H1 (cell line): ENCODE data around the gene TRPT1. TPM values are rescaled to one million over a fixed set of nuclear protein-coding genes. Genes with fewer than 3 reads are reported as not detected.

Experiments used
- CTCF ChIA-PET: fragments of 300-600 bp; sonication (Branson Sonifier 250); formaldehyde crosslinking; loops from one replicate; lab custom pipeline; 2021; ENCODE audit not compliant: partially characterized antibody; lab: Charles Lee
- POLR2A ChIA-PET: fragments of 300-600 bp; sonication (Branson Sonifier 250); formaldehyde crosslinking; loops from one replicate; lab custom pipeline; 2021; ENCODE audit warnings: inconsistent platforms; ENCODE audit not compliant: partially characterized antibody; lab: Charles Lee
- DNase-seq, 2 experiments: peaks; one replicate each; pipeline versions ENCODE4 v3.0.0 to v3.0.0-alpha.2; 2010 to 2022; ENCODE audit warnings: low spot score in 2 of 2, low read depth in 1 of 2, mixed read lengths in 1 of 2
- FAIRE-seq: peaks from 2 replicates; lab custom pipeline; 2011; peaks lifted over from hg19 to GRCh38; lab: Jason Lieb, UNC
- H2AFZ ChIP-seq: 2 replicates; pipeline ENCODE4 v1.8.1; 2012; ENCODE audit warnings: low read length, inconsistent platforms
- H2AK5ac ChIP-seq: 2 replicates; pipeline ENCODE4 v1.6.1; 2013; ENCODE audit warnings: low read depth, low read length
- H2BK120ac ChIP-seq: replicated peaks from 2 replicates; pipeline ENCODE3; 2013; ENCODE audit warnings: low read depth, low read length, inconsistent platforms
- H2BK12ac ChIP-seq: 2 replicates; pipeline ENCODE4 v1.6.1; 2013; ENCODE audit warnings: low read depth, low read length
- H2BK15ac ChIP-seq: 2 replicates; pipeline ENCODE4 v1.6.1; 2013; ENCODE audit warnings: low read length
- H2BK20ac ChIP-seq: 2 replicates; pipeline ENCODE4 v1.6.1; 2013; ENCODE audit warnings: low read length
- H2BK5ac ChIP-seq: 2 replicates; pipeline ENCODE4 v1.6.1; 2013; ENCODE audit warnings: low read depth, low read length
- H3K14ac ChIP-seq: 2 replicates; pipeline ENCODE4 v1.6.1; 2013; ENCODE audit warnings: inconsistent platforms; ENCODE audit not compliant: insufficient read length
- H3K18ac ChIP-seq: 2 replicates; pipeline ENCODE4 v1.6.1; 2013; ENCODE audit warnings: low read length; ENCODE audit errors: extremely low read depth
- H3K23ac ChIP-seq: 2 replicates; pipeline ENCODE4 v1.6.1; 2013; ENCODE audit warnings: inconsistent platforms; ENCODE audit not compliant: insufficient read length
- H3K23me2 ChIP-seq: 2 replicates; pipeline ENCODE4 v1.6.1; 2013; ENCODE audit warnings: low read depth, low read length
- H3K27ac ChIP-seq: 2 replicates; pipeline ENCODE4 v1.6.1; 2011; ENCODE audit warnings: low read depth, low read length, inconsistent platforms
- H3K27me3 ChIP-seq, 4 experiments: replicated peaks in 1 of 4; 1 replicate in 1 of 4; 2 replicates in 3 of 4; pipeline versions ENCODE4 v1.6.1 to v1.8.1; 2011 to 2013; ENCODE audit warnings: low read length in 3 of 4, mild to moderate bottlenecking in 3 of 4, inconsistent platforms in 2 of 4, mixed read lengths in 2 of 4, moderate library complexity in 1 of 4; ENCODE audit not compliant: control insufficient read depth in 3 of 4, insufficient read depth in 3 of 4; ENCODE audit errors: extremely low read depth in 1 of 4
- H3K36me3 ChIP-seq, 4 experiments: 2 replicates each; pipeline versions ENCODE4 v1.6.1 to v1.8.1; 2011 to 2013; ENCODE audit warnings: mild to moderate bottlenecking in 4 of 4, low read length in 3 of 4, moderate library complexity in 2 of 4, control low read depth in 1 of 4, inconsistent platforms in 1 of 4; ENCODE audit not compliant: insufficient read depth in 4 of 4, control insufficient read depth in 2 of 4
- H3K4ac ChIP-seq: replicated peaks from 2 replicates; pipeline ENCODE3; 2013; ENCODE audit warnings: low read length, low read depth, mixed read lengths, inconsistent platforms; ENCODE audit not compliant: insufficient read length
- H3K4me1 ChIP-seq, 4 experiments: replicated peaks in 1 of 4; 1 replicate in 1 of 4; 2 replicates in 3 of 4; pipeline versions ENCODE4 v1.6.1 to v1.8.1; 2011 to 2013; ENCODE audit warnings: low read length in 3 of 4, inconsistent platforms in 2 of 4, mixed read lengths in 1 of 4; ENCODE audit not compliant: insufficient read depth in 4 of 4, control insufficient read depth in 3 of 4
- H3K4me2 ChIP-seq, 2 experiments: 2 replicates each; pipeline versions ENCODE4 v1.6.1 to v1.8.1; 2011 to 2013; ENCODE audit warnings: low read depth in 2 of 2, low read length in 2 of 2, control low read depth in 1 of 2, inconsistent platforms in 1 of 2, mild to moderate bottlenecking in 1 of 2; ENCODE audit not compliant: insufficient read depth in 1 of 2
- H3K4me3 ChIP-seq, 4 experiments: fragments of 200-600, 300-600 bp in 1 of 4; sonication (generic), shearing (Covaris generic), sonication (Bioruptor Twin) in 1 of 4; 2 replicates each; pipeline versions ENCODE4 v1.5.1 to v1.8.1; 2011 to 2016; ENCODE audit warnings: low read length in 4 of 4, low read depth in 3 of 4, control low read depth in 2 of 4, inconsistent platforms in 2 of 4, mild to moderate bottlenecking in 2 of 4, mixed read lengths in 1 of 4, moderate library complexity in 1 of 4; ENCODE audit not compliant: insufficient read depth in 2 of 4; ENCODE audit errors: extremely low read depth in 1 of 4
- H3K56ac ChIP-seq: replicated peaks from 2 replicates; pipeline ENCODE3; 2013; ENCODE audit warnings: low read depth, mild to moderate bottlenecking, mixed read lengths, low read length, inconsistent platforms; ENCODE audit not compliant: insufficient read length
- H3K79me1 ChIP-seq: 2 replicates; pipeline ENCODE4 v1.6.1; 2013; ENCODE audit warnings: low read depth, low read length, control low read depth
- H3K79me2 ChIP-seq, 2 experiments: 2 replicates each; pipeline versions ENCODE4 v1.6.1 to v1.8.1; 2012 to 2013; ENCODE audit warnings: low read length in 2 of 2, mild to moderate bottlenecking in 2 of 2, inconsistent platforms in 1 of 2; ENCODE audit not compliant: insufficient read depth in 2 of 2, control insufficient read depth in 1 of 2
- H3K9ac ChIP-seq, 4 experiments: replicated peaks in 1 of 4; 1 replicate in 1 of 4; 2 replicates in 3 of 4; pipeline versions ENCODE4 v1.6.1 to v1.8.1; 2011 to 2013; ENCODE audit warnings: low read depth in 3 of 4, low read length in 3 of 4, control low read depth in 2 of 4, mild to moderate bottlenecking in 2 of 4, moderate library complexity in 2 of 4, inconsistent platforms in 1 of 4; ENCODE audit errors: extremely low read depth in 1 of 4
- H3K9me3 ChIP-seq, 2 experiments: 2 replicates each; pipeline versions ENCODE4 v1.6.1 to v1.8.1; 2012 to 2013; ENCODE audit warnings: mild to moderate bottlenecking in 2 of 2, moderate library complexity in 2 of 2, control low read depth in 1 of 2, inconsistent platforms in 1 of 2, low read depth in 1 of 2, low read length in 1 of 2, mixed read lengths in 1 of 2; ENCODE audit not compliant: insufficient read depth in 2 of 2
- H4K20me1 ChIP-seq, 2 experiments: replicated peaks in 1 of 2; 2 replicates each; pipeline versions ENCODE3 to v1.8.1; 2011 to 2013; ENCODE audit warnings: inconsistent platforms in 2 of 2, low read length in 2 of 2, mild to moderate bottlenecking in 1 of 2; ENCODE audit not compliant: insufficient read depth in 2 of 2, control insufficient read depth in 1 of 2
- H4K5ac ChIP-seq: 2 replicates; pipeline ENCODE4 v1.6.1; 2013; ENCODE audit warnings: low read length, low read depth, mixed read lengths, inconsistent platforms; ENCODE audit not compliant: insufficient read length
- H4K8ac ChIP-seq: 2 replicates; pipeline ENCODE4 v1.8.0; 2013; ENCODE audit warnings: mild to moderate bottlenecking, moderate library complexity, low read length, inconsistent platforms; ENCODE audit not compliant: insufficient read depth; ENCODE audit errors: extremely low read depth
- H4K91ac ChIP-seq: replicated peaks from 2 replicates; pipeline ENCODE3; 2013; ENCODE audit warnings: low read length, mixed read lengths, inconsistent platforms; ENCODE audit not compliant: insufficient read length
- GTF2F1 ChIP-seq: IDR thresholded peaks from 2 replicates; pipeline ENCODE4 v1.6.1; 2012; ENCODE audit warnings: low read depth, low read length, improper control_type of control experiment, borderline replicate concordance
- JUN ChIP-seq: IDR thresholded peaks from 2 replicates; pipeline ENCODE4 v1.6.1; 2011; ENCODE audit warnings: low read depth, mild to moderate bottlenecking, improper control_type of control experiment, low read length
- NANOG ChIP-seq: IDR thresholded peaks from 2 replicates; pipeline ENCODE4 v1.6.1; 2011; ENCODE audit warnings: low read length, low read depth, mild to moderate bottlenecking, inconsistent platforms; ENCODE audit not compliant: insufficient read depth, poor library complexity, severe bottlenecking
- POLR2AphosphoS5 ChIP-seq: IDR thresholded peaks from 2 replicates; pipeline ENCODE4 v1.6.1; 2011; ENCODE audit warnings: low read depth, low read length
- TBP ChIP-seq: IDR thresholded peaks from 2 replicates; pipeline ENCODE4 v1.6.1; 2011; ENCODE audit warnings: low read depth, low read length, improper control_type of control experiment
- WGBS, 2 experiments: shearing (Covaris generic) in 1 of 2; methylation state at CpG; one replicate each; pipeline versions ENCODE4 v1.1.6 to v1.1.7; 2013 to 2015; ENCODE audit warnings: low lambda C conversion rate in 2 of 2, mixed read lengths in 2 of 2, inconsistent platforms in 1 of 2, low coverage in 1 of 2, missing lambda C conversion rate in 1 of 2; ENCODE audit not compliant: insufficient replicate concordance in 2 of 2, insufficient coverage in 1 of 2, insufficient read length in 1 of 2; ENCODE audit errors: extremely low coverage in 1 of 2, missing lambda C conversion rate in 1 of 2; 5-methylcytosine and 5-hydroxymethylcytosine counted together
- polyA plus RNA-seq, 7 experiments: library from polyadenylated mRNA; depleted of rRNA in 3 of 7; stranded (reverse) in 5 of 7; unstranded in 2 of 7; fragments of >200 nt in 5 of 7; fragments of 200-250 nt in 2 of 7; gene quantifications; 1 replicate in 5 of 7; 2 replicates in 1 of 7; 4 replicates in 1 of 7; pipeline versions ENCODE4 v1.2.1 to v1.2.3, GENCODE V29; 2011 to 2013; ENCODE audit warnings: missing spikeins in 2 of 7, mixed read lengths in 2 of 7
- total RNA-seq: library from RNA; stranded (reverse); fragmentation: NEBNext Ultra II Directional; extraction: Animal tissue kit (Norgen Biotek cat#: 25700); gene quantifications from 2 replicates; pipeline ENCODE4 v1.2.1, GENCODE V29; 2021

TRPT1 gene
- total and polyA plus RNA-seq, 2 of the 8 experiments (the other 6 are each of a cell fraction or from before 2014, with no cell fraction given): 34.5 to 74.6 TPM

GRCh38 chr11:64244107-64244506 lies 18.1 kb upstream of the TRPT1 start:
- H3K23ac ChIP-seq: no peak overlapping the region
- no peak overlapping the region for H3K4me3 ChIP-seq
- H3K27ac ChIP-seq: no peak overlapping the region
- no peak overlapping the region; a peak in 1 of 4 replicates for H3K4me2 ChIP-seq
- H3K18ac ChIP-seq: no peak overlapping the region
- H2AK5ac ChIP-seq: no peak overlapping the region
- TF ChIP-seq GTF2F1 (no peak), POLR2AphosphoS5 (peak; percentile 56; the same call in 1 of the 2 replicates), TBP (no peak), JUN (no peak), NANOG (no peak)
- H3K14ac ChIP-seq: no peak overlapping the region
- peaks cover 6% of the 10 kb centered on the region for H3K79me1 ChIP-seq
- no peak overlapping the region for H2BK15ac ChIP-seq
- peaks cover 0 to 32% (median 25%) of the 10 kb centered on the region in 4 experiments; a peak in 6 of 7 replicates for H3K4me1 ChIP-seq
- H3K27me3 ChIP-seq: no peaks in the 10 kb centered on the region
- H4K5ac ChIP-seq: no peak overlapping the region
- peaks cover 0 to 17% (median 4%) of the 10 kb centered on the region in 4 experiments; a peak in 4 of 8 replicates for H3K36me3 ChIP-seq
- no peaks in the 10 kb centered on the region for H3K9me3 ChIP-seq
- H3K4ac ChIP-seq: no peak overlapping the region
- no peak for FAIRE-seq
- no peak overlapping the region for H2AFZ ChIP-seq
- H3K23me2 ChIP-seq: peaks cover 20% of the 10 kb centered on the region
- H3K9ac ChIP-seq: no peak overlapping the region
- no peak overlapping the region for H4K91ac ChIP-seq
- 74% methylated on average over 5 of the region's 5 CpGs; no CpG with 5 or more reads in 1 of the 2 experiments for WGBS, 2 experiments
- H2BK12ac ChIP-seq: no peak overlapping the region
- 0 out of 2 replicates have a peak overlapping the region, but pooled peaks have one; percentile 20 for H4K8ac ChIP-seq
- peaks cover 0 to 13% of the 10 kb centered on the region in 2 experiments for H4K20me1 ChIP-seq
- no peak for DNase-seq
- peaks cover 6 to 21% of the 10 kb centered on the region in 2 experiments; a peak in 3 of 4 replicates for H3K79me2 ChIP-seq
- ChIA-PET POLR2A (interaction anchor here (1.0 to 13.1 kb wide), 16 partner anchors 7 to 96 kb away, joined by 3 to 352 read pairs (median 21); partner anchors contain the start of genes BAD, CCDC88B, DNAJC4 and FERMT3), CTCF (interaction anchor here (0.8 to 10.0 kb wide), 13 partner anchors 12 to 59 kb away, joined by 3 to 102 read pairs (median 4); partner anchors contain the start of genes CATSPERZ, ESRRA, FERMT3 and NUDT22)
- no peak overlapping the region for H3K56ac ChIP-seq
- no peak overlapping the region for H2BK5ac ChIP-seq
- H2BK120ac ChIP-seq: no peak overlapping the region
- no peak overlapping the region for H2BK20ac ChIP-seq
